ENCODE results near the gene CEP295NL. TPM values are rescaled to one million over a fixed set of nuclear protein-coding genes. Genes with fewer than 3 reads are reported as not detected.

CEP295NL gene
- total RNA-seq, 1 experiment from 2014 or later: 1.9 TPM

- no peak for TF ChIP-seq ELF1 (IDR thresholded peaks at IDR 0.05; ENCODE audit: borderline replicate concordance, low read depth)
Measured at GRCh38 chr17:78933025-78933958, 30.3 kb upstream of the CEP295NL start (continued).

GRCh38 chr17:78929908-78930775, 27.1 kb upstream of the CEP295NL start:
- ATAC-seq (no peak; the same call in 1 of the 2 replicates), DNase-seq (ENCODE audit: low read depth, low spot score) (no peak)
- no peaks in the 10 kb centered on the region for H3K9me2 ChIP-seq (ENCODE audit: insufficient read depth)
- H3K36me3 ChIP-seq (ENCODE audit: control insufficient read depth in 1 of 2, insufficient read depth in 2 of 2, low read length in 2 of 2): no peaks in the 10 kb centered on the region
- intact Hi-C loops (cut with micrococcal nuclease): no loop called here
- H3K9me3 ChIP-seq (ENCODE audit: control insufficient read depth in 1 of 2, insufficient read depth in 1 of 2, low read depth in 1 of 2, low read length in 2 of 2): no peaks in the 10 kb centered on the region
- no peaks in the 10 kb centered on the region for H3K27me3 ChIP-seq (ENCODE audit: insufficient read depth, low read length)
- no peak overlapping the region for H3K27ac ChIP-seq (ENCODE audit: low read depth, low read length)
- H2AFZ ChIP-seq (ENCODE audit: low read depth, low read length, poor library complexity, severe bottlenecking): no peak overlapping the region
- RAD21 ChIA-PET (ENCODE audit: low non-redundant PET in 1 of 2, low total read pairs in 2 of 2, uncharacterized antibody in 2 of 2, unreplicated experiment in 2 of 2): no interaction called here
- no peak overlapping the region for H3K9ac ChIP-seq (ENCODE audit: low read length)
- POLR2A ChIA-PET: interaction anchor here (1.0 kb wide), 1 partner anchor 14 kb away, joined by 3 read pairs; no protein-coding TSS in a partner anchor
- peak overlapping the region; percentile 34 for H3K4me2 ChIP-seq (ENCODE audit: low read length)
- CTCF ChIA-PET: no interaction called here
- no peak overlapping the region for H3K4me3 ChIP-seq (replicated peaks in 1 of 2; ENCODE audit: low read depth in 1 of 2, low read length in 2 of 2)
- no TSS peak for BruUV-seq (replicated peaks)
- no peaks in the 10 kb centered on the region for H3K79me2 ChIP-seq (ENCODE audit: insufficient read depth, low read length)
- TF ChIP-seq, protein P1, sequence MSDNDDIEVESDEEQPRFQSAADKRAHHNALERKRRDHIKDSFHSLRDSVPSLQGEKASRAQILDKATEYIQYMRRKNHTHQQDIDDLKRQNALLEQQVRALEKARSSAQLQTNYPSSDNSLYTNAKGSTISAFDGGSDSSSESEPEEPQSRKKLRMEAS (IDR thresholded peaks at IDR 0.05): peak; percentile 47; the same call in 1 of the 2 replicates
- no peak for TF ChIP-seq RAD21 (IDR thresholded peaks at IDR 0.05; ENCODE audit: low read depth)
- no peaks in the 10 kb centered on the region for H4K20me1 ChIP-seq (ENCODE audit: insufficient read depth)
- H3K4me1 ChIP-seq (ENCODE audit: control insufficient read depth in 1 of 2, insufficient read depth in 2 of 2, low read length in 2 of 2): peaks cover 30 to 69% of the 10 kb centered on the region in 2 experiments

Data from HCT116 (cell line).